ENCODE data around the gene HSPB6. TPM values are rescaled to one million over a fixed set of nuclear protein-coding genes. Genes with fewer than 3 reads are reported as not detected.
A peak's percentile ranks its signal among the peaks of the same experiment; 100 is the strongest.
"Not testable (repeated sequence)": the region's sequence is repeated elsewhere in the genome, so short reads cannot be mapped to it uniquely, and the experiment has no call there.

HSPB6 gene, protein sequence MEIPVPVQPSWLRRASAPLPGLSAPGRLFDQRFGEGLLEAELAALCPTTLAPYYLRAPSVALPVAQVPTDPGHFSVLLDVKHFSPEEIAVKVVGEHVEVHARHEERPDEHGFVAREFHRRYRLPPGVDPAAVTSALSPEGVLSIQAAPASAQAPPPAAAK
- total RNA-seq (2014; rRNA removed; shearing (Covaris generic)), result 0.07 and 0.72 TPM in 2 replicates

- no peak for DNase-seq (ENCODE audit: low spot score)
Measured at GRCh38 chr19:35756377-35757230, at the start of gene HSPB6. Gene HSPB6 (minus strand): TSS chr19:35757029. CDS start chr19:35757008, 21 bp downstream.

GRCh38 chr19:35806597-35806996 is 49.8 kb upstream of the HSPB6 start:
- no peak for DNase-seq (ENCODE audit: low spot score)

DNA sequence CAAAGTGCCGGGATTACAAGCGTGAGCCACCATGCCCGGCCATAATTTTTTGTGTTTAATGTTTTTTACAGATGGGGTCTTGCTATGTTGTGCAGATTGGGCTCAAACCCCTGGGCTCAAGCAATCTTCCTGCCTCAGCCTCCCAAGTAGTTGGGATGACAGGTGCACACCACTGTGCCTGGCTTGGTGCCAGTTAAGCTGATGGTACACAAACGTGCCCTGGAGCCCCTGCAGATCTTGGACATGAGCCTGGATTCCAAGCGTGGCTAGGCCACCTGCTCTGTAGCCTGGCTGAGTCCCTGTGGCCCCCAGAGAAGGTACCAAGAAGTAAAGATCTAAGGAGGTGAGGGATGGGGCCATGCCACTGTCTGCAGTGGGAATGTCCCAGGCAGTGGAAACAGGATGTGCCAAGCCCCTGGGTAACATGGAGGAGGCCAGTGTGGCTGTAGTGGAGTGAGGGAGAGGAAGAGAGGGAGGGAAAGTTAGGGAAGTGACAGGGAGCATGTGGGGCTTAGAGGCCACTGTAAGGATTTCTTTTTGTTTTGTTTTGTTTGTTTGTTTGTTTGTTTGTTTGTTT is 48.8 kb upstream of the HSPB6 start:
- DNase-seq (ENCODE audit: low spot score), result no peak

DNA sequence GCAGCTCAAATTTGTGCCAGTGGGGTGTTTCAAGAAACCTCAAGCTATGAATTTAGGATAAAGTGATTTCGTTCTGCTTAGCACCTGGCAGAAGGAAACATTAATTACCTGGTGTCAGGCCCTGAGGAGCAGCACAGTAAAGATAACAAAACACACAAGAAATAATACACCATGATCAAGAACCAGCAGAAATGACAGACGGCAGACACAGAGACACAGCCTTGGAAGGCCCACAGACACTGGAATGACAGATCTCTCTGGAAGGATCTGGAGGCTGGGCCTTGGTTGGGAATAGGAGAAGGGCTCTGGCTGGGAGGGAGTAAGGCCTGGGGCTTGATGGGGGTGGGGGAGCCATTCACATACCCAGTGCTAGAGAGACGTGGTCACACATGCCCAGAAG is 45.0 kb upstream of the HSPB6 start:
- DNase-seq (ENCODE audit: low spot score), result no peak

DNA sequence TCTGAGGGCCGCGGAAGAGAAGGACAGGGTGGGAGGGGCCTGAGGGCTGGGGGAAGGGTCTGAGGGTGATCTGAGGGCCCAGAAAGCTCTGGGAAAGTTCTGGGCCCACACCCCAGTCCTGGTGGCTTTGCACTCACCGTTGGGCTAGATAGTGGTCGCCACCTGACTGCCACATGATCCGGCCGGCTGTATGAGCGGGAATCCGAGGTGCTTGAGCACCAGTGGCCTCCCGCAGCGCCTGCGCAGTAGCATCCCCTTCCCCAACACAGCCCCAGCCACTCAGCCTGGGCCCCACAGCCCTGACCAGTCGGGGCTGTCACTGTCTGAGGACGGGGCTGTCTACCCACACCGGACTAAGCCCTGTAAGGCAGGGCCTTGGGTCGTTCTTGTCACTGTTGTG is 40.8 kb upstream of the HSPB6 start:
- DNase-seq (ENCODE audit: low spot score), result no peak

DNA sequence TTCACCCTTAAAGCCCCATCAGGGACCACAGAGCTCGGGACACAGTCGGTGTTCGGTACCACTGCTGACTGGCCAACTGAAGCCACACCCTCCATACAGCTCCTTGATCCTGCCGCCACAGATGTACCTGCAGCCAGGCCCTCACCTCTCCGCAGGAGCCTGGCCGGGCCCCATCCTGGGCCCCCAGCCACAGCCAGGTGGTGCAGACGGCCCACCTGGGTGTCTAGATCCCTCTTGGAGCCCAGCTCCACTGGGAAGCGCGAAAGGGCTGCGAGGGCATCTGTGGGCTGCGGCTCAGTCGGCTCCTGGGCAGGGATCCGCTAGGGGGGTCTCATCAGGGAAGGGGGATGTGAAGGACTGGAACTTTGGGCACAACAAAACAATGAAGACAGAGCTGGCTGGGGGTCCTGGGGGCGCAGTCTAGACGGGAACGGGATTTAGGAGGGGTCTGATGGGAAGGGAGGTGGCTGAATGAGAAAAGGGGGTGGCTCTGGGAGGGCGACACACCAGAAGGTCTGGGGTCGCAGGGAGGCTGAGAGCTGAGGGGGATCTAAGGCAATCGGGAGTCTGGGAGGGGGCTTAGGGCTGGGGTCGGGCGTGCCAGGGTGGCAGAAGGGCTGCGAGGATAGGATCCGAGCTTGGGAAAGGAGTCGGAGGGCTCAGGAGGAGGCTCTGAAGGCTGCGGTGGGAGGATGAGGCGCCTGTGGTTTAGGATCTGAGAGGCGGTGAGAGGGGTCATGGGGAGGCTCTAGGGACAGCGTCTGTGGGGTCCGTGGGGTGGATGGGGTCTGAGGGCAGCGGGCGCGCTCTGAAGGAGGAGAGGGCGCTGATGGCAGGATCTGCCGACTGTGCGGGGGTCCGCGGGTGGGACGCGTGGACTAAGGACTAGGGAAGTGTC is 40.1 kb upstream of the HSPB6 start:
- no peak for DNase-seq (ENCODE audit: low spot score)

GRCh38 chr19:35795564-35795963 is 38.7 kb upstream of the HSPB6 start:
- DNase-seq (ENCODE audit: low spot score), result not testable (repeated sequence)

- peak; percentile 24 for DNase-seq (ENCODE audit: low spot score)
Measured at GRCh38 chr19:35793381-35794165, 36.7 kb upstream of the HSPB6 start.

DNA sequence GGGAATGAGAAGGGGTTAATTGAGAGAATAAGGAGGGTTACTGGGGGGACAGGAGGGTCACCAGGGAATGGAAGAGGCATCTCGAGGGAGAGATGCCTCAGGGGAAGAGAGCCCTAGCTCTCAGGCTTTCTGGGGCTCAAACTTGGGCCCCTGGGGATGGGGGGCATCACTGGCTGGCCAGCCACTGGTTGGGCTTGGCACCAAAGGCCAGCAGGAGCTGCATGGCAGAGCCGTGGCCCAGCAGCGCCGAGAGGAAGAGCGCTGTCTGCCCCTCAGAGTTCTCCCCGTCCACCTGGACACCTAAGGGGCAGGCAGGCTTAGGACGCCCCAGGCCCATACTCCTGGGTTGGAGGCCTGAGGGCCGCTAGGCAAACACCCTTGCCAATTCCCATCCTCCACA is 36.1 kb upstream of the HSPB6 start:
- no peak for DNase-seq (ENCODE audit: low spot score)

DNA sequence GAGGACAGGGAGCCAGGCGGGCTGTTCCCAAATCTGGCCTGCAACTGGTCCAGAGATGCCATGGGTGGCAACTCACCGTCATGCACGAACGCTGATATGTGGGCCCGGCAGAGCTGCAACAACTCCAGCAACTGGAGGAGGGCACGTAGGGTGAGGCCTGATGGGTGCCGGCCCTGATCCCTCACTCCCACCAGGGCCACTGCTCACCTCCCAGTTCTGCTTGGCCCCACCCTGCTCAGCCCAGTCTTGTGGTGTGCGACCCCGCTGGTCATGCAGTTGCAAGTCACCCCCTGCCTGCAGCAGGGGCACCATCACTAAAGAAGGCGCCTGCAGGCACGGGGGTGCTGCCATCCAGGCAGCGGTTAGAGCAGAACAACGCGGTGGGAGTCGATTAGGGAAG is 35.5 kb upstream of the HSPB6 start:
- DNase-seq (ENCODE audit: low spot score), result no peak

DNA sequence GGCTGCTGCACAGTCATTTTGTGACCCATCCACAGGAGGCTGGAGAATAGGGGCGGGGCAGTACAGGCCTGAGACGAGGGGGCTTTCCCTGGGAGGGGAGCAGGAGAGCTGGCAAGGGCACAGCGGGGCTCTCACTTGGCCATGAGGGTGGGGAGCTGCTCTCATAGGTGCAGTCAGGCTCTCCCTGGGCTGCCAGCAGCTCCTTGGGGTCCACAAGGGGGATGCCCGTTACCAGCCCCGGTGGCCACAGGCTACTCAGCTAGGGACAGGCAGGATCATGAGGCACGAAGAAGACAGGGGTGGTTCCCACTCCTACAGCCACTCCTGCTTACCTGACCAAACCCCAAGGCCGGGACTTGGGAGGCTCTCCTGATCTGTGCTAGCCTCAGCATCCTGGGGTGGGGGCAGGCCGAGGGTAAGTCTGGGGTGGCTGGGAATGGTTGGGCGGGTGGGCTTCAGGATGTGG is 35.0 kb upstream of the HSPB6 start:
- no peak for DNase-seq (ENCODE audit: low spot score)

- DNase-seq (ENCODE audit: low spot score), result no peak
Measured at GRCh38 chr19:35790981-35791813, 34.4 kb upstream of the HSPB6 start.

GRCh38 chr19:35789978-35790944 is 33.4 kb upstream of the HSPB6 start:
- no peak for DNase-seq (ENCODE audit: low spot score)

DNA sequence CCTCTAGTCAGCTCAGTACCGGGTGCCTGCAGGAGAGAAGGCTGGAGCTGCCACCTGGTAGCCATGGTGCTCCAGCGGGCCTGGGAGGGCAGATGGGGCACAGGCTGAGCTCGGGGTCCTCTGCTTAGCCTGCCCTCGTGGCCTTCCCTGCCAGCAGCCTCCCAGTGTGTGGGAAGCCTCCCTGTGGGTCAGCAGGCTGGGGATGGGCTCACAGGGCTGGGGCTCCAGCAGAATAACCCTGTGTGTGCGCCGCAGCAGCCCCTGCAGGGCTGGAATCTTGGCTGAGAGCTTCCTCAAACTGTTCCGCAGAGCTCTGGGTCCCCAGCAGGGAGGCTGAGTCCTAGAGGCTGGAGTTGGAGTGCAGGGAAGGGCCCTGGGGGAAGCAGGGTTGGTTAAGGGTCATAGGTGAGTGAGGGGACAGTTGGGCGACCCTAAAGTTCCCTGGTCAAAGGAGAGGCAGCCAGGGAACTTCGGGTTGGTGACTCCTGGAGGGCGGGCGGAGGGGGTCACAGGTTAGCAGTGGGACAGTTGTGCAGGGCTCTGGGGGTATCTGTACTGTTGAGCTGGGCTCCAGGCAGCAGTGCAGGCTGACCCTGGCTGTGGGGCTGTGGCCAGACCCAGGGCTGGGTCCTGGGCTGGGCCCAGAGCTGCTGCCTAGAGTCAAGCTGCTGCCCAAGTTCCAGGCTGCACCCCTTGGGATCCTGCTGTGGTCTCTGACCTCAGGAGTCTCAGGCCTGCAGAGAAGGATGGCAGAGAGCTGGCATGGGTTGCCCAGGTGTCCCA is 32.6 kb upstream of the HSPB6 start:
- no peak for DNase-seq (ENCODE audit: low spot score)

GRCh38 chr19:35788205-35788960 is 31.6 kb upstream of the HSPB6 start:
- DNase-seq (ENCODE audit: low spot score), result no peak

DNA sequence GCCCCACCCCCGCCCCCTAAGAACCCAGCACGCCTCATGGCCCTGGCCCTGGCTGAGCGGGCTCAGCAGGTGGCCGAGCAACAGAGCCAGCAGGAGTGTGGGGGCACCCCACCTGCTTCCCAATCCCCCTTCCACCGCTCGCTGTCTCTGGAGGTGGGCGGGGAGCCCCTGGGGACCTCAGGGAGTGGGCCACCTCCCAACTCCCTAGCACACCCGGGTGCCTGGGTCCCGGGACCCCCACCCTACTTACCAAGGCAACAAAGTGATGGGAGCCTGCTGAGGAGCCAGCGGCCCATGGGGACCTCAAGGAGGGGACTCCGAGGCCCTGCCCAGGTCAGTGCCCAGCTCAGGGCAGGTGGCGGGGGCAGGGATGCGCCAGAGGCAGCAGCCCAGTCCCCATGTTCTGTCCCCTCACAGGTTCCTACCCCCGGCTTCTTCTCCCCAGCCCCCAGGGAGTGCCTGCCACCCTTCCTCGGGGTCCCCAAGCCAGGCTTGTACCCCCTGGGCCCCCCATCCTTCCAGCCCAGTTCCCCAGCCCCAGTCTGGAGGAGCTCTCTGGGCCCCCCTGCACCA is 30.5 kb upstream of the HSPB6 start:
- DNase-seq (ENCODE audit: low spot score), result no peak

All from A172 (cell line).